Spleen (tissue), 13 donors: ENCODE measurements around the gene GPR26. TPM values are rescaled to one million over a fixed set of nuclear protein-coding genes. Genes with fewer than 3 reads are reported as not detected.

Experiments used
- DNase-seq: peaks from one replicate; pipeline ENCODE4 v3.0.0-alpha.2; 2020
- H3K27ac ChIP-seq, 8 donors: fragments of 200-600 bp; sonication (generic) in 7 of 8; 1 replicate in 4 of 8; 2 replicates in 4 of 8; pipeline versions ENCODE4 v1.5.0 to v1.8.0; 2016 to 2021; ENCODE audit warnings: inconsistent platforms in 4 of 8, mild to moderate bottlenecking in 4 of 8, moderate library complexity in 1 of 8
- H3K27me3 ChIP-seq, 7 donors: fragments of 200-600 bp; sonication (generic) in 6 of 7; replicated peaks in 1 of 7; 1 replicate in 4 of 7; 2 replicates in 3 of 7; pipeline versions ENCODE4 v1.5.0 to v1.8.0; 2016 to 2021; ENCODE audit warnings: inconsistent platforms in 3 of 7, mild to moderate bottlenecking in 1 of 7
- H3K36me3 ChIP-seq, 6 donors: fragments of 200-600 bp; sonication (generic) in 5 of 6; 1 replicate in 4 of 6; 2 replicates in 2 of 6; pipeline versions ENCODE4 v1.5.0 to v1.8.0; 2016 to 2021; ENCODE audit warnings: inconsistent platforms in 2 of 6
- H3K4me1 ChIP-seq, 6 donors: fragments of 200-600 bp; sonication (generic) in 5 of 6; 1 replicate in 3 of 6; 2 replicates in 3 of 6; pipeline versions ENCODE4 v1.5.0 to v1.8.0; 2016 to 2021; ENCODE audit warnings: inconsistent platforms in 3 of 6
- H3K4me3 ChIP-seq, 8 donors: fragments of 200-600 bp; sonication (generic) in 7 of 8; 1 replicate in 4 of 8; 2 replicates in 4 of 8; pipeline versions ENCODE4 v1.5.0 to v1.8.0; 2016 to 2021; ENCODE audit warnings: inconsistent platforms in 4 of 8, mild to moderate bottlenecking in 4 of 8, moderate library complexity in 2 of 8
- H3K9me3 ChIP-seq, 8 donors: fragments of 200-600 bp; sonication (generic) in 7 of 8; 1 replicate in 4 of 8; 2 replicates in 4 of 8; pipeline versions ENCODE4 v1.5.0 to v1.8.0; 2016 to 2021; ENCODE audit warnings: inconsistent platforms in 4 of 8
- CTCF ChIP-seq, 11 experiments: fragments of 200-600 bp in 7 of 11; fragments of 450-650 bp in 4 of 11; sonication (generic) in 4 of 11; IDR thresholded peaks in 8 of 11; conservative IDR thresholded peaks in 3 of 11; 1 replicate in 7 of 11; 2 replicates in 4 of 11; pipeline versions ENCODE4 v1.4.0 to v1.8.0; 2016 to 2021; ENCODE audit warnings: antibody characterized with exemption in 11 of 11, inconsistent platforms in 4 of 11, mild to moderate bottlenecking in 1 of 11
- POLR2A ChIP-seq, 3 donors: fragments of 450-650 bp; IDR thresholded peaks; one replicate each; pipeline ENCODE4 v1.5.1; 2017; ENCODE audit warnings: antibody characterized with exemption in 3 of 3, mild to moderate bottlenecking in 1 of 3
- POLR2AphosphoS5 ChIP-seq, 3 donors: sonication (generic); formaldehyde crosslinking; IDR thresholded peaks; one replicate each; pipeline ENCODE4 v1.5.1; 2017; ENCODE audit warnings: antibody characterized with exemption in 3 of 3
- WGBS, 5 donors: extraction: QIAGEN DNeasy Blood & Tissue Kit in 3 of 5; methylation state at CpG; one replicate each; pipeline versions ENCODE4 v1.1.5 to v1.1.7; 2013 to 2018; 5-methylcytosine and 5-hydroxymethylcytosine counted together
- intact Hi-C: fragments of 100-400 bp; cut with DNase I; formaldehyde crosslinking; loops from one replicate; pipeline ENCODE4 v1.15.0; 2023; ENCODE audit warnings: low total_unique reads
- long read RNA-seq, 2 donors: transcript quantifications; one replicate each; lab custom pipeline, GENCODE V29; 2026
- polyA plus RNA-seq, 3 donors: library from polyadenylated mRNA; stranded (reverse); fragments of 200-250 nt; gene quantifications; one replicate each; pipeline ENCODE4 v1.2.1, GENCODE V29; 2013
- total RNA-seq, 7 donors: library from RNA; depleted of rRNA in 3 of 7; stranded (reverse); fragments of >200 nt in 3 of 7; fragmentation: NEBNext Ultra II Directional in 4 of 7; extraction: Animal tissue kit (Norgen Biotek cat#: 25700) in 4 of 7; gene quantifications; one replicate each; pipeline versions ENCODE4 v1.1.0 to v1.2.1, GENCODE V29; 2016 to 2021
- donor health status: healthy with polysubstance abuse.
- donor health status: DM: no; HTN: no; CAD: no; lungs with moderate emphysema.
- donor health status: DM: no; HTN: no; CAD: no.
- donor health status: Bipolar disorder and iron deficiency.
- donor health status: healthy.
- donor health status: DM: no; HTN: no; CAD: no.
- donor health status: DM: yes; HTN: yes; CAD: no.

Gene GPR26
- total RNA-seq (not detected), polyA plus RNA-seq (not detected)
- long read RNA-seq, donor 1: 0 reads
- long read RNA-seq, donor 2: 0 reads

GRCh38 chr10:123666318-123667236 lies at the start of gene GPR26:
Gene GPR26 (plus strand): TSS chr10:123666355. CDS start chr10:123666408, 53 bp downstream.
- no peak within 1 kb of the TSS for H3K27ac ChIP-seq
- TF ChIP-seq POLR2AphosphoS5 (IDR thresholded peaks at IDR 0.05) (no peak), POLR2A (IDR thresholded peaks at IDR 0.05) (no peak), CTCF (IDR thresholded peaks at IDR 0.05 in 8 of 11, conservative IDR thresholded peaks at IDR 0.05 in 3 of 11) (no peak)
- H3K4me3 ChIP-seq: no peak within 1 kb of the TSS
- H3K27me3 ChIP-seq: peaks cover 0 to 84% (median 25%) of the 10 kb centered on the region in 7 donors
- intact Hi-C loops: no loop called here
- peaks cover 0 to 25% (median 7%) of the 10 kb centered on the region in 8 donors for H3K9me3 ChIP-seq
- 38 to 75% (median 65%) methylated on average over 50 to 101 of the region's 101 CpGs for WGBS, 5 donors
- no peaks in the 10 kb centered on the region for H3K36me3 ChIP-seq
- H3K4me1 ChIP-seq: no peaks in the 10 kb centered on the region
- no peak for DNase-seq

- H3K4me1 ChIP-seq: no peaks in the 10 kb centered on the region
- no peaks in the 10 kb centered on the region for H3K36me3 ChIP-seq
- H3K27ac ChIP-seq: no peak overlapping the region
- no peak overlapping the region for H3K4me3 ChIP-seq
- H3K9me3 ChIP-seq: no peaks in the 10 kb centered on the region
- TF ChIP-seq POLR2A (IDR thresholded peaks at IDR 0.05) (no peak), POLR2AphosphoS5 (IDR thresholded peaks at IDR 0.05) (no peak), CTCF (IDR thresholded peaks at IDR 0.05 in 8 of 11, conservative IDR thresholded peaks at IDR 0.05 in 3 of 11) (no peak)
- DNase-seq: no peak
- intact Hi-C loops: no loop called here
- H3K27me3 ChIP-seq: peaks cover 0 to 40% (median 0%) of the 10 kb centered on the region in 7 donors
These were observed 47.9 kb upstream of the GPR26 start for GRCh38 chr10:123618224-123618623.

- 85 to 90% (median 88%) methylated on average over 8 of the region's 8 CpGs for WGBS, 5 donors
These were observed 46.9 kb upstream of the GPR26 start for GRCh38 chr10:123619067-123619855.

More at GRCh38 chr10:123619067-123619855, 46.9 kb upstream of the GPR26 start:
- peaks cover 0 to 39% (median 0%) of the 10 kb centered on the region in 7 donors for H3K27me3 ChIP-seq
- no peak for DNase-seq
- TF ChIP-seq CTCF (IDR thresholded peaks at IDR 0.05 in 8 of 11, conservative IDR thresholded peaks at IDR 0.05 in 3 of 11): no peak
- no peak for TF ChIP-seq POLR2AphosphoS5 (IDR thresholded peaks at IDR 0.05)
- no peak for TF ChIP-seq POLR2A (IDR thresholded peaks at IDR 0.05)
- H3K27ac ChIP-seq: no peak overlapping the region
- H3K4me1 ChIP-seq: no peaks in the 10 kb centered on the region
- H3K36me3 ChIP-seq: no peaks in the 10 kb centered on the region
- intact Hi-C loops: no loop called here
- H3K9me3 ChIP-seq: no peaks in the 10 kb centered on the region
- no peak overlapping the region for H3K4me3 ChIP-seq
